ENCODE results near the gene PPP5C.
"Not testable (repeated sequence)": the region's sequence is repeated elsewhere in the genome, so short reads cannot be mapped to it uniquely, and the experiment has no call there.

PPP5C gene

DNA sequence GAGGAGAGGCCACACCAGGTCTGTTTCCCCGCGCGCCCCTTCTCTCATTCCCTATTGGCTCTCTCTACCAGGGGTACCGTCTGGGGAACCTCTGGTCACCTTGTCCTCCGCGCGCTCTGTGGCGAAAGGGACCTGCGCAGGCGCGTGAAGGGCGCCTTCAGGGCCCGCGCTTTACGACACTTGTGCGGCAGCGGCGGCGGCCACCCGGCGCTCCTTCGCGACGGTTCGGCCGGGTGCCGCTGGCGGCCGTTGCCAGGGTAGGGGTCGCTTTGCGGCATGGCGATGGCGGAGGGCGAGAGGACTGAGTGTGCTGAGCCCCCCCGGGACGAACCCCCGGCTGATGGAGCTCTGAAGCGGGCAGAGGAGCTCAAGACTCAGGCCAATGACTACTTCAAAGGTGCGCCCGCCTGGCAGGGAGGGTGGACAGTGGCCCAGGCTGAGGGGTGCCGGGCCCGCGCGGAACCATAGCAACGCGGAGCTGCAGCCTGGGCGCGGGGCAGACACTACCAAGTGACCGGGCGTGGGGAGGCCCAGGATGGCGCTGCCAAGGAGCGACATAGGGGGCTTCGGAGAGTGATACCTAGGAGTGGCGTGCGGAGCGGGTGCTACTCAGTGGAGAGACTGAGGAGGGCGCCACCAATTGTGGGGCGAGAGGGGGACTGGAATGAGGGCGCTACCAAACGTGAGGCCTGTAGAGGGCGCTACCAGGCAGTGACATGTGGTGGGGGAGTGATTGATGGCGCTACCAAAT is at the start of gene PPP5C:
Gene PPP5C (plus strand): TSS at position 267 of the 751 bp plus-strand sequence. CDS start 10 bp downstream, at position 277.
- peak; percentile 75 for DNase-seq (ENCODE audit: low read depth)

DNA sequence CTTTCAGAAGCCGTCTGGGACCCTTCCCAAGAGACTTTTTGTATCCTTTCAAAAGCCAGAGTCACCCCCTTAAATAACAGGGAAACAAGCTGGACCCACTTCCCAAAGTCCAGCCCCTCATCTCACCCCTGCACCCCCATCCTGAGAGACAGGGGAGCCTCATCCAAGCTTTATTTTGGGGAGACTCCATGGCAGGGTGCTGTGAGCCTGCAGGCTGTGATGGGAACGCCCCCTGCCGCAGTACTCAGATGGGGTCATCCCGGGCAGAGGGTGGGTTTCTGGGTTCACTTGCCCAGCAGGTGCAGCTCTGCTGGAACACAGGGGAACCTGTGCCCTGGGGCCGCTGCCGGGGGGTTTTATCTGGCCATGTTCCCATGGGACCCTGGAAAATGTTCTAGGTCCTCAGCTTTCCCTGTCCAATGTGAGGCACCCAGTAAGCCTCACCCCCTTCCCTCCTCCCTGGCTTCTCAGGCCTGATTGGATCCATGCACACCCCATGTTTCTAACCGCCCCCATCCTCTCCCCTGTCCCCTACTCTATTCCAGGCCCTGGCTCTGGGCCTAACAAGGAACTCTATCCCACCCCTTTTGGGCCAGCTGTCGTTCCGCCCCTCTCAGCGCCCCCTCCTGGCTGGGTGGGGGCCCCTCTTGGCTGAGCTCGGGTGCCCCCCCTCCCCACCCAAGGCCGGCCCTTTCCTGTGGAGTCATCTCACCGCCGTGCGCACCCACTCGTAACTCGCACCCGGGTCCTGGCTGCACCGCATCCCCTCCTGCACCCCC is 49.0 kb upstream of the PPP5C start:
- no peak for DNase-seq (ENCODE audit: low read depth)

DNA sequence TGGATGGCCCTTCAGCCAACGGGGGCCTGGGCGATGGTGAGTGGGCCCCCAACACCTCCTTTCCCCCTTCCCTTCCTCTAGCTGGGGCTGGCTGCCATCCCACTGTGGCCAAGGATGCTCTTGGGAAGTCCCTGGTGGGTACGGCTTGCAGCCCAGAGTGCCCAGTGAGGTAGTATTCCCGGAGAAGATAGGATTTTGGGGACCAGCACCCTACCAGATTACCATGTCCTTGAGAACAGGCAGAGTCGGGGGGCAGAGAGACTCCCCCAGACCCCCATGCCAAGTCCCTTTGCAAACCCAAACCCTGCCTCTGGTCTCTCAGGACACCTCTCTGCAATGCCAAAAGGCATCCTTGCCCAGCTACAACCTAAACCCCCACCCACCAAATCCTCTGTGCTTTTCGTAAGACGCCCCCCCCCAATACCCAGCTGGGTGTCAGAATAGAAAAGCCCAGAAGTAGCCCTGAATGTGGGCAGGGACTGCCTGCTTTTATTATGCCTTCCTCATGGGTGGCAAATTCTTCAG is 48.3 kb upstream of the PPP5C start:
- no peak for DNase-seq (ENCODE audit: low read depth)

- DNase-seq (ENCODE audit: low read depth) = no peak
Measured at GRCh38 chr19:46299004-46299509, 47.8 kb upstream of the PPP5C start.

DNA sequence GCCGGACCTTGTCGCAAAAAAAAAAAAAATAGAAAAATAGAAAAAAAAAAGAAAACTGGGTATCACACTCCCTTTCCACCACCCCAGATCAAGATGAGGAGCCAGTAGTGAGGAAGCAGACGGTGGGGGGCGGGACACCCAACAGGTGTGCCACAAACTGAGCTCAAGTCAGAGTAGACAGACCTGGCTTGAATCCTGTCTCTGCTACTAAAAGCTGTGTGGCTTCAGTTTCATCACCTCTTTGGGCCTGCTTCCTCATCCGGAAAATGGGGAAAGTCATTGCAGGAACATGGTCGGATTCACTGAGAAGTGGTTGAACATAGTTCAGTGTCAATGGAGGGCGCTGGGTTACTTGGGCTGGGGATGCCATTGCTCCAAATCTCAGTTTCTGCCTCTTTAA is 47.2 kb upstream of the PPP5C start:
- no peak for DNase-seq (ENCODE audit: low read depth)

DNA sequence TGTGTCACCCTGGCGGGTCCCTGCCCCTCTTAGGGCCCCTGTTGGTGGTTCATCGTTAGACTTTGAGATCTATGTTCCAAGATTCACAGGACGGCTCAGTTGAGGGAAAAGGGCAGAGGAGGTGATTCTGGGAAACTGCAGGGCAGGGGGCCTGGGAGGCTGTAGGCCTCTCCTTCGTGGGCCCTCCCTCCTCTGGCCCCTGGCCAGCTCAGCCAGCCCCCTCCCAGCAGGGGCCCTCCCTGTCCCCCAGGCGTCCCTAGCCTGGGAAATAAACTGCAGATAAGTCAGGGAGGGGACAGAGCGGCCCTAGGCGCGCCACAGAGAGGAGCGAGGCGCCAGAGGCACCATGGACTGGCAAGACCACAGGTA is 43.6 kb upstream of the PPP5C start:
- no peak for DNase-seq (ENCODE audit: low read depth)

GRCh38 chr19:46303691-46304397 is 43.0 kb upstream of the PPP5C start:
- DNase-seq (ENCODE audit: low read depth) = no peak

- no peak for DNase-seq (ENCODE audit: low read depth)
Measured at GRCh38 chr19:46306501-46306900, 40.4 kb upstream of the PPP5C start.

DNA sequence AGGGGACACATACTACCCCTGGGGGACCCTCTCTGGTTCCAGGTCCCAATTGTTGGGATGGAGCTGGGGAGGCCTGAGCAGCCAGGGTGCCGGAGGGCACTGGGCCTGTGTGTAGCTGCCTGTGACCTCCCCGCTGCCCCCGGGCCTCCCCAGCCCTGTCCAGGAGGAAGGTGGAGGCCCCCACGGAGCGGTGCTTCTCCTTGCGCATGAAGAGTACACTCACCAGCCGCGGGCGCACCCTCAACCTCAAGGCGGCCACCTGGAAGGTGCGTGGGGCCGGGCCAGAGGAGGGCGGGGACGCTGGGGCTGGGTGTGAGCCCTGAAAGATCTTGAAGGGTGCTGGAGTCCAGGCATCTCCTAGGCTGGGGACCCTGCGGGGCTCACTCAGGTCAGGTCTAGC is 38.4 kb upstream of the PPP5C start:
- no peak for DNase-seq (ENCODE audit: low read depth)

DNA sequence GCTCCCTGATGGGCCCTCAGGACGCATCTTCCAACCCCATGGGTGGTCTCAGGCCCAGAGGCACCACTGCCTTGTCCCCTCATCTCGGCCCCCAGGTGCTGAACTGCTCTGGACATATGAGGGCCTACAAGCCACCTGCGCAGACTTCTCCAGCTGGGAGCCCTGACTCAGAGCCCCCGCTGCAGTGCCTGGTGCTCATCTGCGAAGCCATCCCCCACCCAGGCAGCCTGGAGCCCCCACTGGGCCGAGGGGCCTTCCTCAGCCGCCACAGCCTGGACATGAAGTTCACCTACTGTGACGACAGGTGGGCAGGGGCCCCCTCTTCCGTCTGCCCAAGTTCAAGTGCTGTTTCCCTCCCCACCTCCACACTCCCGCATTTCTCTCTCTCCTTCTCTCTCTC is 37.8 kb upstream of the PPP5C start:
- no peak for DNase-seq (ENCODE audit: low read depth)

DNA sequence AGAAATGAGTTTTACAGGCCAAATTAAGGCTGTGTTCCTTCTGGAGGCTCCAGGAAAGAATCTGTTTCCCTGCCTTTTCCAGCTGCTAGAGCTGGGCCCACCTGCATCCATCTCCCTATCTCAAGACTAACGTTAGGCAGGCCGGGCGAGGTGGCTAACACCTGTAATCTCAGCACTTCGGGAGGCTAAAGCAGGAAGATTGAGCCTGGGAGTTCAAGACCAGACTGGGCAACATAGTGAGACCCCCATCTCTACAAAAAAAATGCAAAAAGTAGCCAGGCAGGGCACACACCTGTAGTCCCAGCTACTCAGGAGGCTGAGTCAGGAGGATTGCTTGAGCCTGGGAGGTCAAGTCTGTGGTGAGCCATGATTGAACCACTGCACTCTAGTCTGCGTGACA is 35.4 kb upstream of the PPP5C start:
- DNase-seq (ENCODE audit: low read depth) = no peak

- not testable (repeated sequence) for DNase-seq (ENCODE audit: low read depth)
Measured at GRCh38 chr19:46313540-46314469, 33.1 kb upstream of the PPP5C start.

DNA sequence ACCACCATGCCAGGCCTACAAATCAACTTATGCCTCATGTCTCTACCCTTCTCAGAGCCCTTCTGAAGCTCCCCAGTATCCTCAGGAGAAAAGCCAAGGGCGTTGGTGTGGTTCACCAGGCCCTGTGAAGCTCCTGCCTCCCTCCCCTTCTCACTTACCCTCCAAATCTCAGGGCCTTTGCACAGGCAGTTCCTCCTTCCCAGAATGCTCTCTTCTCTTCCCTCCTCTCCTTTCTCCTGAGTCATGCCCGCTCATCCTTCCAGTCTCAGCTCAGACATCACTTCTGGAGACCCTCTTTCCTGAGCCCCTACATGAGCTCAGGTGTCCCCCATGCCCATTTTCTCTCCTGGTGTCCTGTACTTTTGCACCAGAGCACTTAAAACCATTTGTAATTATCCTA is 29.5 kb upstream of the PPP5C start:
- DNase-seq (ENCODE audit: low read depth) = no peak

GRCh38 chr19:46319613-46320012 is 27.3 kb upstream of the PPP5C start:
- no peak for DNase-seq (ENCODE audit: low read depth)

GRCh38 chr19:46320559-46320958 is 26.3 kb upstream of the PPP5C start:
- DNase-seq (ENCODE audit: low read depth) = no peak

DNA sequence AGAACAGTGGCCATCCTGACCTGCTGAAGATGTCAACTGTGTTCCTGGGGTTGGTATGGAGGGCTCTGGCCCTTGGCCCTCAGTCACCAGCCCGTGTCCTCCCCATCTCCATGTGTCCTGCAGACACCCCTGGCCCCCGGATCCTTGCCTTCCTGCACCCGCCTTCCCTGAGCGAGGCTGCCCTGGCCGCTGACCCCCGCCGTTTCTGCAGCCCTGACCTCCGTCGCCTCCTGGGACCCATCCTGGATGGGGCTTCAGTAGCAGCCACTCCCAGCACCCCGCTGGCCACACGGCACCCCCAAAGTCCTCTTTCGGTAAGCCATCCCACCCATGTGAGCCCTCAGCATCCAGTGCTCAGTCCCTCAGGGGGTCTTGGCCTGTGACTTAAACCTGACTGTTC is 25.2 kb upstream of the PPP5C start:
- no peak for DNase-seq (ENCODE audit: low read depth)

DNA sequence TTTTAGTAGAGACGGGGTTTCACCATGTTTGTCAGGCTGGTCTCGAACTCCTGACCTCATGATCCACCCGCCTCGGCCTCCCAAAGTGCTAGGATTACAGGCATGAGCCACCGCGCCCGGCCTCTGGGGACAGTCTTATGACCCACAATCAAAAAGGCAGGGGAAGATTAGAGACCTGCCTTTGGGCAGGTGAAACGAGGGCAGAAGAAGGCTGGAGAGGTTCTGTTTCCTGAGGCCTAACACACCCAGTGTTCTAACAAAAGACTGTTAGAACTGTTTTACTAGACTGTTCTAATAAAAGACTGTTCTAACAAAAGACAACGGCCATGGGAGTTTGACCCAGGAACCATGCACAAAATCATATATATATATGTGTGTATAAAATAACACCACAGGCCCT is 23.7 kb upstream of the PPP5C start:
- DNase-seq (ENCODE audit: low read depth) = not testable (repeated sequence)

DNA sequence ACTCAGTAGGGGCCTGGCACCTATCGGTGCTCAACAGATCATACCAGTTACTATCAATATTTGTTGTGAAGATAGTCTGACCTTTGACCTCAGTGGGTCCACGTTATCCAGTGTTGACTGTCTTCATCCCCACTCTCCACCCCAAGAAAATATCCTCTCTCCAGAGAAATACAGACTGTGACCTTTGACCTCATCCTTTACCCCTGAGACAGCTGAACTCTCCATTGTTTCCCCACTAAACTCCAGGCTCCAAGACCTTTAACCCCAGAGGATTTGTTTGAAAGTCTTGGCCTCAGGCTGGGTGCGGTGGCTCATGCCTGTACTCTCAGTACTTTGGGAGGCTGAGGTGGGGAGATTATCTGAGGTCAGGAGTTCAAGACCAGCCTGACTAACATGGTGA is 22.6 kb upstream of the PPP5C start:
- no peak for DNase-seq (ENCODE audit: low read depth)

DNA sequence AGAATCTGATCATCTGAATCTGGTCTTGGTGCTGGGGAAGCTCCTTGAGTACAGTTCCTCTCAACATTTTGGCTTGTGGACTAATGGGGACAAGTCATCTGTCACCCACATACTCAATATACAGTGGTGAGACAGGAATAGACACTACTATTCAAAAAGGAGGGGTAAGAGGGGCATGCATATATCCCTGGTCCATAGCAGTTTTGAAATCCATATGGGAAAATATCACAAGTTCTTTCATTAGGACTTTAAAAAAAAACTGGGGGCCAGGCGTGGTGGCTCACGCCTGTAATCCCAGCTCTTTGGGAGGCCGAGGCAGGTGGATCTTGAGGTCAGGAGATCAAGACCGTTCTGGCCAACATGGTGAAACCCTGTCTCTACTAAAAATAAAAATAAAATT is 20.3 kb upstream of the PPP5C start:
- no peak for DNase-seq (ENCODE audit: low read depth)

GRCh38 chr19:46328079-46328478 is 18.8 kb upstream of the PPP5C start:
- no peak for DNase-seq (ENCODE audit: low read depth)

DNA sequence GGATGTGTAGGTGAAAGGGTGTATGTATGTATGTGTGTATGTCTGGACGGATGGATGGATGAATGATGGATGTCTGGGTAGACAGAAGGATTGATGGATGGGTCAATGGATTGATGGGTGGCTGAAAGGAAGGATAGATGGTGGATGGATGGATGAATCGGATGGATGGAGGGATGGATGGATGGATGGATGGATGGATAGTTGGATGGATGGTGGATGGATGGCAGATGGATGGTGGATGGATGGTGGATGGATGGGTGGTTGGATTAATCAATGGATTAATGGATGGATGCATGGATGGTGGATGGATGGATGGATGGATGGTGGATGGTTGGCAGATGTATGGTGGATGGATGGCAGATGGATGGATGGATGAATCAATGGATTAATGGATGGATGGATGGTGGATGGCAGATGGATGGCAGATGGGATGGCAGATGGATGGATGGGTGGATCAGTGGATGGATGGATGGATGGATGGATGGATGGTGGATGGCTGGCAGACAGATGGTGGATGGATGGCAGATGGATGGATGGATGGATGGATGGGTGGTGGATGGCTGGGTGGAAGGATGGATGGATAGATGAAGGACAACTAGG is 16.5 kb upstream of the PPP5C start:
- no peak for DNase-seq (ENCODE audit: low read depth)
